GM18505 (cell line): ENCODE data around the gene ANKRD27.
"Not testable (repeated sequence)": the region's sequence is repeated elsewhere in the genome, so short reads cannot be mapped to it uniquely, and the experiment has no call there.

Experiments used
- ATAC-seq: cut with Tn5 transposase; IDR thresholded peaks from one replicate; pipeline ENCODE4 v1.9.1; 2021; ENCODE audit not compliant: unreplicated experiment
- POLR2A ChIP-seq: IDR thresholded peaks from 4 replicates; pipeline ENCODE4 v1.6.1; 2011; ENCODE audit warnings: borderline replicate concordance; ENCODE audit not compliant: insufficient read depth, insufficient read length; ENCODE audit errors: extremely low read depth

Gene ANKRD27

GRCh38 chr19:32674153-32674930 is 638 bp downstream of the ANKRD27 start:
- ATAC-seq, result no peak
- no peak for TF ChIP-seq POLR2A

DNA sequence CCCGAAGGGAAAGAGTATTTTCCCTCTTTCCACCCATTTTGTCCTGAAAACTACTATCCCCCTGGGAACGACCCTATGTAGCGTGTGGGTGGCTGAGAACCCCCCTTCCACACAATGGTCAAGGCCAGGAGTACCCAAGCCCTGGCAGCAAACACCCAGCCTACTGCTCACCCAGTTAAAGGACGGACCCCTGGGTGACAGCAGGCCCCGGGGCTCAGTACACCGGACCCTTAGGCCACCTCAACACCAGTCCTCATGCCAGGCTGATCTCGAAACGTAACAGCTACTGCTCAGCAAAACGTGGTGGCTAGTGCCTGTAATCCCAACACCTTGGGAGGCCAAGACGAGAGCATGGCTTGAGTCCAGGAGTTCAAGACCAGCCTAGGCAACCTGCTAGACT is 1.4 kb downstream of the ANKRD27 start:
- ATAC-seq, result no peak
- no peak for TF ChIP-seq POLR2A

GRCh38 chr19:32672841-32673240 is 2.1 kb downstream of the ANKRD27 start:
- no peak for ATAC-seq
- no peak for TF ChIP-seq POLR2A

GRCh38 chr19:32671883-32672593 is 2.9 kb downstream of the ANKRD27 start:
- ATAC-seq, result no peak
- no peak for TF ChIP-seq POLR2A

GRCh38 chr19:32669310-32669709 is 5.7 kb downstream of the ANKRD27 start:
- ATAC-seq, result no peak
- TF ChIP-seq POLR2A, result no peak

- no peak for ATAC-seq
- no peak for TF ChIP-seq POLR2A
Observed at GRCh38 chr19:32666084-32666483, 8.9 kb downstream of the ANKRD27 start.

- no peak for TF ChIP-seq POLR2A
- ATAC-seq, result no peak
Observed at GRCh38 chr19:32662186-32662585, 12.8 kb downstream of the ANKRD27 start.

GRCh38 chr19:32661318-32661717 is 13.7 kb downstream of the ANKRD27 start:
- ATAC-seq, result no peak
- TF ChIP-seq POLR2A, result no peak

DNA sequence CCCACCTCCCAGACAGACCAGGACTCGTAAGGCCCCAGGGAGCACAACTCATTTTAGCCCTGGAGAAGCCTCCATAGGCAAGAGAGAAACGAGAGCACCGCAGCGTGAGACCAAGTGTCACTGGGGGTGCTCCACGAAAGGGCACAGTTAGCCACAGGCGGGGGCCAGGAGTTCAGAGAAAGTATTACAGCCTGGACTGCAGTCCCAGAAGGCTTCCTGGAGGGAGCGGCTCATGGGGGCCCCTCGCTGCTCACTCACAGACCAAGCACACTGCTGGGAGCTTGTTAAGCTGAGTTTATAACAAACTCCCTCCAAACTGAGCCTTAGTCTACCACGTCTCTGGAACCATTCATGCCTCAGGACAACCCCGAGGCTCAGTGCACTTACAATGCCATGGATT is 16.5 kb downstream of the ANKRD27 start:
- no peak for ATAC-seq
- TF ChIP-seq POLR2A, result no peak

DNA sequence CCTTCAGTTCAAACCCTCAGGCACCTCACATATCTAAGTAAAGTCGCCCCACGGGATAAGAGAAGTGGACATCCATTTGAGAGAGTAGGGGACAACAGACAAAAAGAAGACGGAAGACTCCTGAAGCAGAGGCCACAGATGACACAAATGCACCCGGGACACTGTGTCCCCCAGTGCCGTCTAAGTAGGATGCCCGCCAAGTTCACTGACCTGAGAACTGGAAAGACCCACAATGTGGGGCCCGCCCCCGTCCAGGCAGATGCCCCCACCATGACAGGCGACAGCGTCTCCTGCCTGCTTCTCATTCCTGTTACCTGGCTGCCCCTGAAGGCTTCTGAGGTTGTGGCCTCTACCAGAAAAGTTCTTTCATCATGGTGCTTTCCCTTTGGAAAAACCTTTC is 16.9 kb downstream of the ANKRD27 start:
- no peak for TF ChIP-seq POLR2A
- no peak for ATAC-seq

- ATAC-seq, result not testable (repeated sequence)
Observed at GRCh38 chr19:32656379-32656778, 18.6 kb downstream of the ANKRD27 start.

- no peak for ATAC-seq
Observed at GRCh38 chr19:32653599-32653915, 21.4 kb downstream of the ANKRD27 start.

GRCh38 chr19:32652894-32653598 is 21.9 kb downstream of the ANKRD27 start:
- TF ChIP-seq POLR2A, result no peak
- ATAC-seq, result no peak

More at GRCh38 chr19:32653599-32653915, 21.4 kb downstream of the ANKRD27 start:
- TF ChIP-seq POLR2A, result no peak

DNA sequence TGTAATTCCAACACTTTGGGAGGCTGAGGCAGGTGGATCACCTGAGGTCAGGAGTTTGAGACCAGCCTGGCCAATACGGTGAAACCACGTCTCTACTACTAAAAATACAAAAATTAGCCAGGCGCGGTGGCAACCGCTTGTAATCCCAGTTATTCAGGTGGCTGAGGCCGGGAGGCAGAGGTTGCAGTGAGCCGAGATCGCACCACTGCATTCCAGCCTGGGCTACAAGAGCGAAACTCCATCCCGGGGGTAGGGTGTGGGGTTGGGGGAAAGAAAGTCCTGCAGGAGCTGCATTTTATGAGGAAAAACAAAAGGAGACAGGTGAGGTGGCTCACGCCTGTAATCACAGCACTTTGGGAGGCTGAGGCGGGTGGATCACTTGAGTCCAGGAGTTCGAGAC is 22.6 kb downstream of the ANKRD27 start:
- ATAC-seq, result not testable (repeated sequence)
